NCI-H345 (cell line): Measurements from ENCODE around the gene PTPN2.

ENCODE experiments used
- DNase-seq: peaks from one replicate; lab custom pipeline; 2025; lab: John Stamatoyannopoulos, UW

Gene PTPN2

DNA sequence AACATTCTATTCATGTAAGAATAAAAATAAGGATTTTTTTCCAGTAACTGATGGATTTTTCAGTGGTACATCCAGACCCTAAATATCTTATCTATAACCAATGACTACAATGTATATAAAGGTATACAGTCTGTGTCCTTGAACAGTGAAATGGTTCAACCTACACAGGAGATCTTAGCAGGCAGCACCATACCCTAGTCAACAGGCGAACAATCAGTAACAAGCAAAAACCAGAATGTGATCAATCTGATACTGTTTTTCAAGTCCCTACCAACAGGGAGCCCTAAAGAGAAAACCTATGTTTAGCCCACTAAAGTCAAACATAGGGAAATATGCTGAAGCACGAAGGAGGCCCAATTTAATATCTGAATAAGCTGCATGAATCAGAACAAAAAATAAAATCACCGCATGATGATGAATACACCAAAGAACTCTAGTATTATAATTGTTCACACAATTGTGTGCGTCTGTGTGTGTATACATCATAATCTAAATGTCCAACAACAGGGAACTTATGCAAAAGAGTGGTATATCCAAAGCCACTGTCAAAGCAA is 26.0 kb downstream of the PTPN2 start:
- no peak for DNase-seq

- no peak for DNase-seq
Measured at GRCh38 chr18:12857215-12857905, 26.7 kb downstream of the PTPN2 start.

GRCh38 chr18:12855916-12856315 is 28.1 kb downstream of the PTPN2 start:
- DNase-seq, result no peak

DNA sequence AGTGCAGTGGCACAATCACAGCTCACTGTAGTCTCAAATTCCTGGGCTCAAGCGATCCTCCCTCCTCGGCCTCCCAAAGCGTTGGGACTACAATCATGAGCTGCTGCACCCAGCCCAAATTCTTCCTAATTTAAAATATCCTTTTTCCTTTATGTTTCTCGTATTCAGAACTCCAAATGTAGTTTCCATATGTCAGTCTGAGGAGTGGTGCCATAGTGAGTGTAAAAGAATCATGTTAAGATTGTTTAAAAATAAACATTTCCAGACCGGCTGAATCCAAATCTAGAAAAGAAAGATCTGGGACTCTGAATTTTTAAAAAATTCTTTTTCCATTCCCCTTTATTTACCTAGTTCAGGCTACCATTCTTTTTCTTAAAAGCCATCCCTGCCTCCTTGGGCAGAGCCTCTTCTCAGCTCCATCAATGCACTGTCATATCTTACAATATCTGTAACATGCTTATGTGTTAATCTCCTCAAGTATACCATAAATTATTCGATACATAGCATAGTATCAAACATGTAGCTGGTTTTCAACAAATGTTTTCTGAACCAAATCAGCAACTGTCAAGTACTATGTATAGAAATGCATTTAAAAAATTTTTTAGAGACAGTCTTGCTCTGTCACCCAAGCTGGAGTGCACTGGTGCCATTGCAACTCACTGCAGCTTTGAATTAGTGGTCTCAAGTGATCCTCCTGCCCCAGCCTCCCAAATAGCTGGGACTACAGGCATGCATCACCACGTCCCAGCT is 31.3 kb downstream of the PTPN2 start:
- DNase-seq, result no peak

DNA sequence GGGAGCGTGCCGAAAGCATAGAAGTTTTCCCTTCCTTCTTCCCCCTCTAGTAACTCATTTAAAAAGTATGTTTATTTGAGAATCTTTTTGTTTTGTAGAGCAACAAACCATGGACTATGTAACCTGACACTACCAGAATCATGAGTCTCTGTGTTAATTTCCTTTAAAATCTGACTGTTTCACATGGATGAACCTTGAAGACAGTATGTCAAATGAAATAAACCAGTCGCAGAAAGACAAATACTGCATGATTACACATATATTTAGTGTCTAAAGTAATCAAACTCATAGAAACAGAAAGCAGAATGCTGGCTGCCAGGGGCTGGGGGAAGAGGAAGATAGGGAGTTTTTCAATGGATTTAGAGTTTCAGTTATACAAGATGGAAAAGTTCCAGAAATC is 32.3 kb downstream of the PTPN2 start:
- no peak for DNase-seq

DNA sequence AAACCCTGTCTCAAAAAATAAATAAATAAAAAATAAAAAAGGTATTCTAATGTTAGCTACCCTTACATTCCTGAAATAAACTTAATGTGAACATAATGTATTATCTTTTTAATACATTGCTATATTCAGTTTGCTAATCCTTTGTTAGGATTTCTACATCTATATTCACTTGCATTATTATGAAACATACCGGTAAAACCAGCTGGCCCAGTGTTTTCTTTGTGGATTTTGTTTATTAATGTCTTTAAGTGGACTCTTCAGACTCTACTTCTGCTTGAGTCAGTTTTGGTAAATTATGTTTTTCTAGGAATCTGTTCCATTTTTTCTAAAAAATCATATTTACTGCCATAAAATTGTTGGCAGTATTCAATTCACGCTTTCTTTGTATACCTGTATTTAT is 34.5 kb downstream of the PTPN2 start:
- DNase-seq, result no peak

DNA sequence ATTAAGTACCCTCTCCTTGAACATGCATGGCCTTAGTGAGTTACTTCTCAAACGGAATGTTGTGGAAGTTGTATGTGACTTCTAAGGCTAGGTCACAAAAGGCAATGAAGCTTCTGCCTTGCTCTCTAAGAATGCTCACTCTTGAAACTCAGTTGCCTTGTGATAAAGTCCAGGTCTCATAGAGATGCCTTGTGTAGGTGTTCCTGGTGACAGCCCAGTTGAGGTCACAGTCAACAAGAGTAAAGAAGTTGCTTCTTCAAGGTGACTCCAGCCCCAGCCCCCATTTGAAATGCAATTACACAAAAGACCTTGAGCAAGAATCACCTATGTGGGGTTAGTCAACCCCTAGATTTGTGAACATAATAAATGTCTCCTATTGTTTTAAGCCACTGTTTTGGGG is 35.6 kb downstream of the PTPN2 start:
- DNase-seq, result no peak

DNA sequence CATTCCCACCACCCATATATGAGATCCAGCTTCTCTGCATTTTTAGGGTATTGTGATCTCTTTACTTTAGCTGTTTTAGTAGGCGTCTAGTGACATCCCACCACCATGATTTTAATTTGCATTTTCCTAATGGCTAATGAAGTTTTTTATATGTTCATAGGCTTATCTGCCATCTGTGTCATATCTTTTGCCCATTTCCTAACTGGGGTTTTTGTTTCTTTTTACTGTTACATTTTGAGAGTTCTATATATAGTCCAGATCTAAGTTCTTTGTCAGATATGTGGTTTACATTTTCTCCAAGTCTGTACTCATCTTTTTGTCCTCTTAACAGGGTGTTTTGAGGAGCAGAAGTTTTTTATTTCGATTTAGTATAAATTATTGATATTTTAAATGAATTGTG is 39.6 kb downstream of the PTPN2 start:
- no peak for DNase-seq

DNA sequence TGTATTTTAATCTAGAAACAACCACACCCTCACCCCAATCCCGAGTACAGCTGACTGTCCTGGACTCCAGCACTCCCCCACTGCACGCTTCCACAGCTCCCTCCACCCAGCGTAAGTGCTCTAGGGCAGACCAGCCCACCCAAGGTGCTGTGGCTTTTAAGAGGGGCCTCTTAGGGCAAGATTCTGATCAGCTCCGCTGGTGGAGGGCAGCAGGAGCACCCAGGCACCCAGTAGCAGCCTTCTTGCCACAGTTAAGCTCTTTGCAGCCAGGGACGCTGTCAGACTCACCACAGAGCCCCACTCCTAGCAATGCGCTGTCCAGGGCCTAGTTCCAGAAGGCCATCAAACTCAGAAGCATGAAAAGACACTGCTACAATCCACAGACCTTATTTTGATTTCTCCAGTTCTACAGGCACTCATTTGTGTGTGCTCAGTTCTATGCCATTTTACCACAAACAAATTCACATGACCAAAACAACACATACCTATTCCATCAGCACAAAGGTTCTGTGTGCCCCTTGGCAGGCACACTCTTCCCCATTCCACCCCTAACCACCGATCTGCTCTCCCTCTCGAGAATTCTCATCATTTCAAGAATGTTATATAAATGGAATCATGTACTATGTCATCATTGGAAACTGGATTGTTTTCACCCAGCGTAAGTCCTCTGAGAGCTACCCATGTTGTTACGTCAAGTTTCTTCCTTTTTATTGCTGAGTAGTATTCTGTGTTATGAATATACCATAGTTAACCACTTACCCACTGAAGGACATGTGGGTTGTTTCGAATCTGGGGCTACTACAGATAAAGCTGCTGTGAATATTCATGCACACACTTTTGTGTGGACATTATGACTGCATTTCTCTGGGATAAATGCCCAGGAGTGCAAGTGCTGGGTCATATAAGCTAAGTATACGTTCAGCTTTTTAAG is 40.4 kb downstream of the PTPN2 start:
- DNase-seq, result no peak

- DNase-seq, result no peak
Measured at GRCh38 chr18:12842459-12843380, 41.3 kb downstream of the PTPN2 start.

GRCh38 chr18:12841070-12841469 is 43.0 kb downstream of the PTPN2 start:
- DNase-seq, result no peak

- DNase-seq, result no peak
Measured at GRCh38 chr18:12840382-12840781, 43.7 kb downstream of the PTPN2 start.

DNA sequence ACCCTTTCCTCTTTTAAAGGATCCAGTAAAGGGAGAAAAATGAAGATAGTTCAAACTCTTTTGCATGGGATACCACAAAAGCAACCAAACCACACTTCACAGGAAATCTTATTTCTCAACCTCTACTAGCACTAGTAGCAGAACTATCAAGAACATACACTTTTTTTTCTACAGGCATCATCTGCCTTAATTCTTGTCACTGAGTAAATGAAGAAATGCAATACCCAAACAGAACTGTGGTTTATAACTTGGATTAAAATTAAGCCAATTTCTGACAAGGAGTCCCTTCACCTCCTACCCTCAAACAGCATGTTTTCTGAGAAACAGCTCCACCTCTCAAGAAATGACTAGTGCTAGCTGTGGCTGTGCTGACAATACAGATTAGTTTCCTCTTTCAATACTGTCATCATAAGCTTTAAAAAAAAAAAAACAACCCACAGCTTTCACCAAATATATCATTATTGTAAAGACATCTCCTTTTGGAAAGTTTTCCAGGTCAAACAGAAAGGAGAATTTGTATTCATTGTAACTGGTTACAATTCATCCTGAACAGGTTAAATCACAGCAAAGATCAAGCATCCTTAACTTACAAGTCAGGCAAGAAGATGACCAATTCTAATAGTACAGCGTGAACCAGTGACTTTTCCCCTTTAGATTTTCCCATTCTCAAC is 44.4 kb downstream of the PTPN2 start:
- DNase-seq, result no peak

- no peak for DNase-seq
Measured at GRCh38 chr18:12839057-12839525, 44.9 kb downstream of the PTPN2 start.

DNA sequence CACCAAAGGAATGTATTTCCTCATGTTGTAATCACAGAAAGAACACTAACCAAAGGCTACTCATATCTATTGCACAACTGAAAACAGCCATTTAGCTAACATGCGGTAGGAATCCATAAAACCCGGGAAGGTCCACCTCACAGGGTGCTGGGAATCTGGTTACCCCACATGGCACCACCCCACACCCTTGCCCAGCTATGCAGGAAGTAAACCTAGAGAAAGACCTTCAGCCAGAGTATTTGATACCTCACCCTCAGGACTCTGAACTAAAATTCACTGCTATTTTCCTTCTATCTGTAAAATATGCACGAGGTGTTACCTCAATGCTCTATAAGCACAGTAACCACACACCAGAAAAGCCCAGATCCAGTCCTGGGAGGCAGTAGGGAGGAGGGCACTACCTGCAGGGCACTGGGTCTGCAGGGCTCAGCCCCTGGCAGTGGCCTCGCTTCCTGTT is 45.8 kb downstream of the PTPN2 start:
- no peak for DNase-seq

- DNase-seq, result no peak
Measured at GRCh38 chr18:12837747-12838146, 46.3 kb downstream of the PTPN2 start.

DNA sequence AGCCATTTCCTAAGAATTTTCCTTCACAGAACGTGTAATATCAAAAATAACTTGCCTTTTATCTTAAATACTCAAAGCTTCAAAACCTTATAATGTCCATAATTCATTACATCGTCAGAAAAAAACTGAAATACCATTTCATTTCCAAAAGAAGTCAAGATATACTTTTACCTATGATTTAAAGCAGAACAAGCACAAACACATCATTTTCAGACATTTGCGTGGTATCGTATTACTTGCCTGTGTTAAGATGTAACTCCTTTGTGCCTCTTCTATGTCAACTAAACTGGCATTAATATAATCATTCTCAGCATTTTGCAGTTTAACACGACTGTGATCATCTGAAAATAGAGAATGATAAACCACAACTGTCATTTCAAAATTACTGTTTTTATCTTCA is 47.5 kb downstream of the PTPN2 start:
- DNase-seq, result no peak

DNA sequence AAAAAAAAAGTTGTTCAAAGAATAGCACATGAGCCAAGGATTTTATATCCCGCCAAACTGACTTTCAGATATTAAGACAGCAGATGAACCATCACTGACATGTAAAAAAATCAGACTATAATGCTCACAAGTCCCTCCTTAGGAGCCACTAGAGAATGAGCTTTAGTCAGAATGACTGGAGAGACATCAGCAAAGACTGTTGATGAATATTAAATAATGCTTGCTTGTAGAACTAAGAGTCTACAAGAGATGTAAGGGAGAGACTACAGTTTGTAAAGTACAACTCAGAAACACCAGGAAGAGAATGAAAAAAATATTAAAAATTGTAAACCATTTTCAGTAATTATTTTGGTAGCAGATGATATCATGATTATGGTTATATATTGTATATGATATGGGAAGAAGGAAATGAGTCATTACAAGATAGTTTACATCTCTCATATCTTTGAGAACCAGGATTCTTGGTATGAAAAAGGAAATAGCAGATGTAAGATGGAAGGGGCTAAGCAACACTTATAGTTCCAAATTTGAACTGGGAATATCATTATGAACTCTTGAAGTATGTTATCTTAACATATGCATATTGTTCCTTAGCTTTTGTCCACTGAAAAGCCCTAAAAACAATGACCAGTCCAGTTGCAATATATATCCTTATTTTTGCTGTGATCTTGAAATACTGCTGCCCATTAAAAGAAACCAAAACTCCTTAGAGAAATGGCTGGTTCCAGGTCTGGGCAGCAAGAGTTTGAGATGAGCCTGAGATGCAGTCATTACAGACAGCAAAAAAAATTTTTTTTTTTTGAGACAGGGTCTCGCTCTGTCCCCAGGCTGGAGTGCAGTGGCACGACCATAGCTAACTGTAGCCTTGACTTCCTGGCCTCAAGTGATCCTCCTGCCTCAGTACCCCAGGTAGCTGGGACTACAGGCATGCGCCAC is 55.7 kb downstream of the PTPN2 start:
- no peak for DNase-seq

DNA sequence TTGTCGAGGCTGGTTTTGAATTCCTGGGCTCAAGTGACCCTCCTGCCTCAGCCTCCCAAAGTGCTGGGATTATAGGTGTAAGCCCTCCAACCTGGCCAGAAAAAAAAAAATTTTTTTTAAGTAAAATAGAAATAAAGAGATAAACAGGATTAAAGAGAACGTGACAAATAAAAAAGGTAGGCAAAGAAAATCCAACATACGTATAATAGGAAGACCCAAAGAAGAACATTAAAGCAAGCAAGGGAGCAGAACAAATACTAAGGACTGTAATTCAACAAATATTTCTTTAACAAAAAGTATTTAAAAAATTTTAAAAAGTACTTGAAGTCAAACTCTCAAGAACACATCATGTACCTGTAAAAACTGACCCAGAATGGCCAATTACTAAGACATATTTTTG is 56.4 kb downstream of the PTPN2 start:
- no peak for DNase-seq
